NCI-H2107 treated with DMSO at 0.1 percent for 48 hours (cell line): ENCODE data around the gene CCDC85B.

Source experiments
- DNase-seq: peaks from one replicate; lab custom pipeline; 2025; ENCODE audit not compliant: unreplicated experiment; lab: John Stamatoyannopoulos, UW

The CCDC85B gene

GRCh38 chr11:65868076-65868667 lies 22.3 kb upstream of the CCDC85B start:
- no peak for DNase-seq

GRCh38 chr11:65868907-65869306 lies 21.6 kb upstream of the CCDC85B start:
- no peak for DNase-seq

DNA sequence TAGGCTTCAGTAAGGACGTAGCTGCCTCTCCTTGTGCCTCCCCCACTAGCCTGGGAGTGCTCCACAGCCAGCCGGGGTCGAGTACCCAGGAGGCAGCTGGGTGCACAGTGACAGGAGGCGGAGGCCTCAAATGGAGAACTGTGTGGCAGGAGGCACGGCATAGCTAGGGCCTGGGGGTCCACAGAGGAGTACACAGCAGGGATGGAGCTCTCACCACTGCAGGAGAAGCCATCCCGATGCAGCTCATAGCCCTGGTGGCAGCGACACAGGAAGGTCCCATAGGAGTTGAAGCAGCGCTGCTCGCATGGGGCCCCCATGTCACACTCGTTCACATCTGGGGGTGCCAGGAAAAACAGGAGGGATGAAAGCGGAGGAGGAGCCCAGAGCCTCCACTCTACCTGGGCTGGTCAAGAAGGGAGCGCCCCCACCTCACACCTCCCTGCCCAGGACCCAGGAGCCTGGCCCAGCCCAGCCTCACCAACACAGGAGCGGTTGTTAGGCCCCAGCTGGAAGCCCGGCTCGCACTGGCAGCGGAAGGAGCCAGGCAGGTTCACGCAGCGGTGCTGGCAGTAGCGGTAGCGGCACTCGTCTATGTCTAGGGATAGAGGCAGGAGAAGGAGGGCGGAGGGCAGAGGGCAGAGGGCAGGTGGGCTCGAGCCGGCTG lies 20.7 kb upstream of the CCDC85B start:
- no peak for DNase-seq

GRCh38 chr11:65870307-65870658 lies 20.2 kb upstream of the CCDC85B start:
- DNase-seq = no peak

DNA sequence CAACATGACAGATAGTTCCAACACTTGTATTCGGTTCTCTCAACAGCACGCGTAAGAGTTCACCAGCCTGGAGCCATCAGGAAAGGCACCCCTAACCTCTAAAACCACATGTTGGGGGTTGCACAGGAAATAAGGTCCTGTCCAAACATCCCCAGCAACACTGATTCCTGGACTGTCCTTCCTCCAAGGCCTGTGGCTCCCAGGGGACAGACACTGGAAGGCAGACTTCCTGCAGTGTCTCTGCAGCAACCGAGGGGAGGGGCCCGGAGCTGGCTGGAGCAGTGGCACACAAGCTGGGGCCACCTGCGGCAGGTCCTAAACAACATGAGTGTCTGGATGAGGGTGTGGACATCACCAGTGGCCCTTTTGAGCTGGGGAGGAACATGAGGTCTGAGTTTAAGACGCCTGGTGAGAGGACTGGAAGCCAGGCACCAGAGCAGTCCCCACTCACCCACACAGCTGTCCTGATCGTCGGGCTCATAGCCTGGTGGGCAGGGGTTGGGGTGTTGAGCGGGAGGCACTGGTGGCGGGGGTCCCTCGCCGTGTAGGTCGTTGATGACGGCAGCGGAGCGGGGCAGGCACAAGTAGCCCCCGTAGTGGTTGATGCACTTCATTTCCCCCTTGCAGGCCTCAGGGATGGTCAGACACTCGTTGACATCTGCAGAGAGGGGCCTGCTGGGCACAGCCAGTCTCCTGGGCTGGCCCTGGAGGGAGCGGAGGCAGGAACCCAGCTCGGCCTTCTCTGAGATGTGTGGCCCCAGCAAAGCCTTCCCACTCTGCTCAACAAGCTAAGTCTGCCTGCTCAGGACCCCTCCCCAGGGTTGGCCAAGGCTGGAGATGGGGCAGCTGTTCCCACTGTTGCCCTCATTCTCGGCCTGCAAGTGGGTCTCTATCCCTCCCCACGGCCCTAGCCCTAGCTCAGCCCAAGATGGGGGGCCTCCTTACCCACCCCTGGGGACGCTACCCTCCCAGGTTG lies 19.5 kb upstream of the CCDC85B start:
- DNase-seq = no peak

DNA sequence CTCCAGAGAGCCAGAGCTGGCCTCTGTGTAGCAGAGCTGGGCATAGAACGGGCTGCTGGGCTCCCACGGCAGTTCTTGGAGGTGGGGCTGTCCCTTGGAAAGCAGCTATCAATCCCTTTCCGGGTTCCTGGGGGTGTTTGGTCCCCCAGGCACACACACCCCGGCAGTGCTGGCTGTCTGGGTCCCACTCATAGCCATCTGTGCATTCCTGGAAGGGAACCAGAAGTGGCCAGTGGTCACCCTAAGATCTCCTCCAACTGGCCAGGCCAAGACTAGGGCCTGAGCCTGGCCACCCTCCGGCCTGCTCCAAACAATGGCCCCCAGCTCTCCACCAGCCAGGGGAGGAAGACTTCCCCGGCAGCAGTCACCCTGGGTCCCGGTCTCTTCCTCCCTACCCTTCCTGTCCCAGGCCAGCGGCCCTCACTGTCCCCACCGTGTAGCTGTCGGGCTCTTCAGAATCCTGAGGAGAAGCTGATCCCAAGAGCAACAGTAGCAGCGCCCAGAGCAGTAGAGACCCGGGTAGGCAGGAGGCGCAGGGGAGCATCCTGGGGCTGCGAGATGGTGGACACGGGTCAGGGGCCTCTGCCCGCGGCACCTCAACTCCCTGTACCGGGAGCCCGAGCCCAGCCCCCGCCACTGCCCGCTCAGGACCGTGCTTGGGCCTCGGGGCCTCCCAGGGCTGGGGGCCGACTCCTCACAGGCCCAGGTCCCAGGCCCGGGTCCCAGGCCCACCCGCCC lies 18.5 kb upstream of the CCDC85B start:
- no peak for DNase-seq

GRCh38 chr11:65872586-65873317 lies 17.7 kb upstream of the CCDC85B start, which contains the start of gene EFEMP2:
Gene EFEMP2, minus strand, starts transcription at chr11:65872800. Its CDS starts 446 bp downstream, at chr11:65872354.
- no peak for DNase-seq

DNA sequence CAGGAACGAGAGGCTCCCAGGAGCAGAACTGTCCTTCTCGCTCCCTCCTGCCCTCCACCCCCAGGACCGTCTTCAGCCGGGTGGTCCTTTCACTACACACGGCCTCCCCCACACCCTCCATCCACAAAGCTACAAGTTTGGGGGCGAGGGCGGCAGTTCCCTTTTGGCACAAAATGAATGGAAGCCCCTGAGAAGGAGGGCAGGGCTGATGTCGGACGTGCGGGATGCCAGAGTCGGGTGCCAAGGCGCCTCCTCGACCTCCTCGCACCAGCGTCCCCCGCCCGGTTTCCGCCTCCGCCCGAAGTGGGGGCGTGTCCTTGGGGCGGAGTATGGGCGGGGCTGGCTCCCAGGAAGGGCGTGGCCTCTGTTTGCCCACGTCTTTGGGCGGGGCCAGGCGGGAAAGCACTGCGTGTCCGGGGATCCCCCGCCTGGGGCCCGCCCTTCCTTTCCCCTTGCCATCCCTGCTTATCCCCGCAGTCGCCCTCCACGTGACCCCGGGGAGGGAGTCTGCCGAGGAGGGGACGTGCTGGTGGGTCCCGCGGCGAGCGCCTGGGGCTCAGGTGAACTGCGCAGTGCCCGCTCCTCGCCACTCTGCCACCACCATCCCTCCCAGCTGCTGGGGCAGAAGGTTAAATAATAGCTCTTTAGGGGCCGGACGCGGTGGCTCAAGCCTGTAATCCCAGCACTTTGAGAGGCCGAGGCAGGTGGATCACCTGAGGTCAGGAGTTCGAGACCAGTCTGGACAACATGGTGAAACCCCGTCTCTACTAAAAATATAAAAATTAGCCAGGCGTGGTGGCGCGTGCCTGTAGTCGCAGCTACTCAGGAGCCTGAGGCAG lies 16.9 kb upstream of the CCDC85B start:
- peak; percentile 30 for DNase-seq

DNA sequence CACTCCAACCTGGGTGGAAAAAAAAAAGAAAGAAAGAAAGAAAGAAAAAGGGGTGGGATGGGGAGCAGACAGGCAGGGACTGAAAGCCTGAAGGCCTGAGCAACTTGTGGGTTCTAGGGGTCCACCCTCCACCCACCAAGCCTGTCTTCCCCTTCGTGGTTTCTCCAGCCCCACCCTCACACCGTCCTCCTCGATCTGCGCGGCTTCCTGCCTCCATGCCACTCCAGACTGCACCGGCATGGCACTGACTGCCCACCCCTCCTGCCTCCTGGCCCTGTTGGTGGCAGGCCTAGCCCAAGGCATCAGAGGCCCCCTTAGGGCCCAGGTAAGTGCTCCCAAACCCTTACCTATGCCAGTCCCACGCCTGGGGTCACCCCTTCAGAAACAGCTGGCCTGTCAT lies 10.9 kb upstream of the CCDC85B start, which contains the start of gene CTSW:
CTSW (plus strand) TSS at position 221 of the 400 bp plus-strand sequence; CDS start at position 239, 18 bp downstream.
- no peak for DNase-seq

- DNase-seq = no peak
Observed at GRCh38 chr11:65880027-65880426, 10.4 kb upstream of the CCDC85B start.

DNA sequence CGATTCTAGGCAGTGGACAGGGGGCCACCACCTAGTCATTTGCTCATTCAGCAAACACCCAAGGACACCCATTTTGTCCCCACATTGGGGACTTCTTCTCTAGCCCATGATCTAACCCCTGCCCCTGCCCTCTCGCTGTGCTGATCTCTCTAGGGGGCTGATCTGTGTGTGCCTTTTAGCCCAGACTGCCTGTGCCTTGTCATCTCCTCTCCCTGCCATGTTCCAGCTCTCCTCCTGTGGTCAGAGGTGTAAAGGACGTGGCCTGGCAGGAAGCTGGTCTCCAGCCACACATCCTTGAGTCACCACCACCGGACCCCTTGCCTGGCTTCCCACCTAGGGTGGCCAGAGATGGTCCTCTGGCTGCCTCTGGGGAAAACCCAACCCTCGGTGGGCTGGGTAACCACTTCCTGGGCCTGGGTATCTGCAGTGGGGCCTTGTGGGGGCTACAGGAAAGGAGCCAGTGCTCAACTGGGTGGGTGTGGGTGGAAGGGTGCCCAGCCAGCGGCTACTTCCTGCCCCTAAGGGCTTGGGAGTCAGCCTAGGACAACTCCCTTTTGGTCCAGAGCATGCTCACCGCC lies 9.5 kb upstream of the CCDC85B start:
- DNase-seq = no peak

GRCh38 chr11:65882120-65883057 lies 8.1 kb upstream of the CCDC85B start:
- DNase-seq = no peak

DNA sequence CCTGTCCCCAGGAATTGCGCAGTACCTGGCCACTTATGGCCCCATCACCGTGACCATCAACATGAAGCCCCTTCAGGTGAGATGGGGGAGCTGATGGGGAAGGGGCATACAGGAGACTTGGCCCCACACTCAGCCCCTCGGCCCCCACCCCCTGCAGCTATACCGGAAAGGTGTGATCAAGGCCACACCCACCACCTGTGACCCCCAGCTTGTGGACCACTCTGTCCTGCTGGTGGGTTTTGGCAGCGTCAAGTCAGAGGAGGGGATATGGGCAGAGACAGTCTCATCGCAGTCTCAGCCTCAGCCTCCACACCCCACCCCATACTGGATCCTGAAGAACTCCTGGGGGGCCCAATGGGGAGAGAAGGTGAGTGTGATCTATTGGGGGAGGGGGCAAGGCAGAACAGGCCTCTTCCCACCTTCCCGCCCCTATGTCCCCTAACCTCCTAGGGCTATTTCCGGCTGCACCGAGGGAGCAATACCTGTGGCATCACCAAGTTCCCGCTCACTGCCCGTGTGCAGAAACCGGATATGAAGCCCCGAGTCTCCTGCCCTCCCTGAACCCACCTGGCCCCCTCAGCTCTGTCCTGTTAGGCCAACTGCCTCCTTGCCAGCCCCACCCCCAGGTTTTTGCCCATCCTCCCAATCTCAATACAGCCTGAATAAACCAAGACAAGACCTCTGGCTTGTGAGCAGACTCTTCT lies 7.3 kb upstream of the CCDC85B start:
- no peak for DNase-seq

DNA sequence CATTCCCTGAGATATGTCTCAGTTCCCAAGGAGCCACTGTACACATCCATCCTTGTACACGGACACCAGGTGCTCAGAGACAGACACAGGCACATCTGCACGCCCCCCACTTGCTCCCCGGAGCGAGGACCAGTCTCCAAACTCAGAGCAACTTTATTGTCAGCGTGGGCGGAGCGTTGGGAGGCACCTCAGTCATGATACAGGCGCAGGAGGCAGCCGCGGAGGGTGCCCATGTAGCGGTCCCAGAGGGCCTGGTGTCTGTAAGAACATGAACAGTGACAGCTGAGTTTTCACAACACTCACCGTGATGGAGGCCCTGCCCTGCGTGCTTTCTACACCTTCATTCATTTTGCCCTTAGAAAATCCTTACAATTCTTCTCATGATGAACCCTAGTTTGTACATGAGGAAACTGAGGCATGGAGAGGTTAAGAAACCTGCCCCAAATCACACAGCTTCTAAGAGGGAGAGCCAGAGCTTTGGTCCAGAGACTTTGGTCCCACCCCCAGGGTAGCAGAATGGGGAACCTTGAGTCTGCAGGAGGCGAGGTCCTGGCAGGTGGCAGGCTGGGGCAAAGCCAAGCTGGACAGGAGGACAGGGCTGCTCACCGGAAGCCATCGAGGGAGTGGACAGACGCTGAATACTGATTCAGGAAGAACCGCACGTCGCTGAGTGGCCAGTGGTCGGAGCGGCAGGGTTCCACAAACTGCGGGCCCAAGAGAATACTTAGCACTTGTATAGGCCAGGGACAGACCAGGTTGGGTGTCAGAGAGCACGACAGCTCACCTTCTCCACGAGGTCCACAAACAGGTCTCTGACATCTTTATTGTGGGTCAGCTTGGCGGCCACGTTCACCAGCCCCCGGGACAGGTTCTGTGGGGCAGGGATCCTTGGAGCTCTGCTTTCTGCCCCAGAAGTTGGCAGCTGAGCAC lies 6.4 kb upstream of the CCDC85B start:
- no peak for DNase-seq

- DNase-seq = peak; percentile 60
Observed at GRCh38 chr11:65884716-65885092, 5.8 kb upstream of the CCDC85B start.

GRCh38 chr11:65885231-65885630 lies 5.2 kb upstream of the CCDC85B start:
- no peak for DNase-seq
